Suprapubic skin (tissue), 4 donors: ENCODE results near the gene NODAL. TPM values are rescaled to one million over a fixed set of nuclear protein-coding genes. Genes with fewer than 3 reads are reported as not detected.

Experiments used
- DNase-seq, 2 donors: peaks; one replicate each; pipeline ENCODE4 v3.0.0-alpha.2; 2019; ENCODE audit warnings: low spot score in 2 of 2
- H3K27ac ChIP-seq: fragments of 200-600 bp; sonication (generic); one replicate; pipeline ENCODE4 v1.5.1; 2019
- H3K27me3 ChIP-seq: fragments of 200-600 bp; sonication (generic); one replicate; pipeline ENCODE4 v1.5.1; 2019
- H3K36me3 ChIP-seq: fragments of 200-600 bp; sonication (generic); one replicate; pipeline ENCODE4 v1.5.1; 2019
- H3K4me1 ChIP-seq: fragments of 200-600 bp; sonication (generic); one replicate; pipeline ENCODE4 v1.5.1; 2019
- H3K4me3 ChIP-seq: fragments of 200-600 bp; sonication (generic); one replicate; pipeline ENCODE4 v1.5.1; 2019; ENCODE audit warnings: mild to moderate bottlenecking
- H3K9me3 ChIP-seq: fragments of 200-600 bp; sonication (generic); one replicate; pipeline ENCODE4 v1.5.1; 2019
- CTCF ChIP-seq, 2 donors: fragments of 200-600 bp in 1 of 2; fragments of 450-650 bp in 1 of 2; sonication (generic) in 1 of 2; IDR thresholded peaks; one replicate each; pipeline ENCODE4 v1.5.1; 2016 to 2019; ENCODE audit warnings: antibody characterized with exemption in 2 of 2, mild to moderate bottlenecking in 1 of 2, moderate library complexity in 1 of 2
- EP300 ChIP-seq: sonication (generic); formaldehyde crosslinking; IDR thresholded peaks from one replicate; pipeline ENCODE4 v1.6.1; 2017; ENCODE audit warnings: antibody characterized with exemption
- POLR2A ChIP-seq, 2 donors: fragments of 450-650 bp; IDR thresholded peaks; one replicate each; pipeline ENCODE4 v1.6.1; 2017; ENCODE audit warnings: antibody characterized with exemption in 2 of 2, mild to moderate bottlenecking in 2 of 2, moderate library complexity in 2 of 2
- POLR2AphosphoS5 ChIP-seq, 3 donors: sonication (generic); formaldehyde crosslinking; IDR thresholded peaks; one replicate each; pipeline ENCODE4 v1.6.1; 2017; ENCODE audit warnings: antibody characterized with exemption in 3 of 3
- WGBS: methylation state at CpG from one replicate; pipeline ENCODE4 v1.1.5; 2018; 5-methylcytosine and 5-hydroxymethylcytosine counted together
- total RNA-seq, 4 donors: library from RNA; depleted of rRNA; stranded (reverse); fragments of >200 nt; gene quantifications; one replicate each; pipeline ENCODE4 v1.1.0, GENCODE V29; 2016

The NODAL gene
- total RNA-seq, 4 donors from 2014 or later = not detected

DNA sequence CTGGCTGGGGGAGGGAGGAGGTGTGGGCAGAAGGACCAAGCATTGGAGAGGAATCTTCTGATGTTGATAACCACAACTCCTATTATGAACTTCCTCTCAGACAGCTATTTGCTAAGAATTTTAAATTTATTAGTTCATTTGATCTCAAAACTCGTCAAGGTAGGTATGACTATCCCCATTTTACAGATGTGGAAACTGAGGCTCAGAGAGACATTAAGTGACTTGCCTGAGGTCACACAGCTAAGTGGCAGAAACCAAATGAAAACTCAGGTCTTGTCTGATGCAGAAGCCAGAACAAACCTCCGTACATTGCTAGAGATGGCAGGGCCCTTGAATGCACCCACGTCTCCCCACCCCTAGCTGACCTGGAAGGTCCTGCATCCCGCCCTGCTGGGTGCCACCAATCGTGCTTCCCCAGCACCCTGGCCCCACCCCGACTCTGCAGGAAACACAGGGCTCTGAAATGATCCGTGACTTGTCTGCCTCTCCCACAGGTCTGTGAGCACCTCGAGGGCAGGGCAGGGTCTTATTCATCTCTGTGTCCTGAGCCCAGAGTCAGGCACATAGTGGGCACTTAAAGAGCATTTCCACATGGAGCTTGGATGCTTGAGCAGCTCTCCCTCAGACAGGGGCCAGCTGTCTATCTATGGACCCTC lies 31.4 kb upstream of the NODAL start:
- TF ChIP-seq EP300 = no peak
- TF ChIP-seq CTCF (IDR thresholded peaks at IDR 0.05) = no peak
- TF ChIP-seq POLR2A (IDR thresholded peaks at IDR 0.05) = no peak
- TF ChIP-seq POLR2AphosphoS5 (IDR thresholded peaks at IDR 0.05) = no peak
- 55% methylated on average over 8 of the region's 8 CpGs for WGBS
- DNase-seq = no peak
- no peaks in the 10 kb centered on the region for H3K36me3 ChIP-seq
- H3K4me1 ChIP-seq = peaks cover 5% of the 10 kb centered on the region
- peaks cover 8% of the 10 kb centered on the region for H3K27me3 ChIP-seq
- H3K9me3 ChIP-seq = no peaks in the 10 kb centered on the region
- no peak overlapping the region for H3K27ac ChIP-seq
- H3K4me3 ChIP-seq = no peak overlapping the region

- Histone ChIP-seq H3K27me3 (no peaks in the 10 kb centered on the region), H3K36me3 (no peaks in the 10 kb centered on the region), H3K4me1 (peaks cover 14% of the 10 kb centered on the region), H3K4me3 (no peak overlapping the region), H3K27ac (no peak overlapping the region), H3K9me3 (no peaks in the 10 kb centered on the region)
- no peak for DNase-seq
- WGBS = 100% methylated on average over 3 of the region's 3 CpGs
- no peak for TF ChIP-seq POLR2A (IDR thresholded peaks at IDR 0.05)
- no peak for TF ChIP-seq EP300
- no peak for TF ChIP-seq CTCF (IDR thresholded peaks at IDR 0.05)
- no peak for TF ChIP-seq POLR2AphosphoS5 (IDR thresholded peaks at IDR 0.05)
Measured at GRCh38 chr10:70466951-70467350, 25.5 kb upstream of the NODAL start.

DNA sequence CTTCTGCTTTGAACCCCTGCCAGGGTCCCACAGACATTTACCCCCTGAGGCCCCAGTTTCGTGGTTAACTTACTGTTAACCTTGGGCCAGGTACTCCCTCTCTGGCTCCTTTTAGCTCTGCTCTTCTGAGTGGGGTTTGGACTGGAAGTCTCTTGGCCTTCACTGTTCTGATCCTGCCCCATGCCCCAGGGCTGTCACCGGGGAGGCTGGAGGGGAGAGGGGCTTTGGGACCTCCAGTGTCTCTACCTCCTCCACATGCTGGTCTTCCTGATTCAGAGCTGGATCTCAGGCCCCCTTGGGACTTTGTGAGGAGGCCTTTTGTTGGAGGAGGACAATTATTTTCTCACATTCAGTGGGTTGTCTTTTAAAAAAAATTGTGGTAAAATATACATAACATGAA lies 24.4 kb upstream of the NODAL start:
- DNase-seq = no peak
- peaks cover 19% of the 10 kb centered on the region for H3K4me1 ChIP-seq

GRCh38 chr10:70465278-70465677 lies 23.8 kb upstream of the NODAL start:
- 94% methylated on average over 4 of the region's 4 CpGs for WGBS
- TF ChIP-seq POLR2A (IDR thresholded peaks at IDR 0.05) = no peak
- no peak for TF ChIP-seq POLR2AphosphoS5 (IDR thresholded peaks at IDR 0.05)
- TF ChIP-seq CTCF (IDR thresholded peaks at IDR 0.05) = no peak
- TF ChIP-seq EP300 = no peak
- Histone ChIP-seq H3K36me3 (no peaks in the 10 kb centered on the region), H3K4me3 (no peak overlapping the region), H3K9me3 (no peaks in the 10 kb centered on the region), H3K4me1 (peaks cover 19% of the 10 kb centered on the region), H3K27ac (no peak overlapping the region), H3K27me3 (no peaks in the 10 kb centered on the region)
- DNase-seq = no peak

More for the DNA sequence above, 24.4 kb upstream of the NODAL start:
- WGBS = 88% methylated on average over 2 of the region's 2 CpGs
- Histone ChIP-seq H3K36me3 (no peaks in the 10 kb centered on the region), H3K27ac (no peak overlapping the region), H3K4me3 (no peak overlapping the region), H3K9me3 (no peaks in the 10 kb centered on the region), H3K27me3 (no peaks in the 10 kb centered on the region)
- TF ChIP-seq POLR2AphosphoS5 (IDR thresholded peaks at IDR 0.05) = no peak
- TF ChIP-seq EP300 = no peak
- no peak for TF ChIP-seq POLR2A (IDR thresholded peaks at IDR 0.05)
- TF ChIP-seq CTCF (IDR thresholded peaks at IDR 0.05) = no peak

- Histone ChIP-seq H3K27ac (no peak overlapping the region), H3K36me3 (no peaks in the 10 kb centered on the region), H3K9me3 (no peaks in the 10 kb centered on the region), H3K4me1 (peaks cover 33% of the 10 kb centered on the region), H3K4me3 (no peak overlapping the region), H3K27me3 (peaks cover 9% of the 10 kb centered on the region)
- no peak for DNase-seq
- TF ChIP-seq EP300 = no peak
- peak in 1 of 3 donors; percentile 6 for TF ChIP-seq POLR2AphosphoS5 (IDR thresholded peaks at IDR 0.05)
- no peak for TF ChIP-seq CTCF (IDR thresholded peaks at IDR 0.05)
- no peak for TF ChIP-seq POLR2A (IDR thresholded peaks at IDR 0.05)
- WGBS = 20% methylated on average over 3 of the region's 4 CpGs
Measured at GRCh38 chr10:70462349-70462984, 21.0 kb upstream of the NODAL start.
